ENCODE data around the gene ADAMTS10. TPM values are rescaled to one million over a fixed set of nuclear protein-coding genes. Genes with fewer than 3 reads are reported as not detected.

The ADAMTS10 gene
- total and polyA plus RNA-seq, 2 of the 13 experiments (the other 11 are each of a cell fraction or from before 2014, with no cell fraction given) = 0.49 to 1.7 TPM

GRCh38 chr19:8576273-8576993 lies 34.1 kb downstream of the ADAMTS10 start:
- Histone ChIP-seq H3K36me3 (replicated peaks in 1 of 2; ENCODE audit: control insufficient read depth in 1 of 2, insufficient read depth in 2 of 2, low read length in 2 of 2) (no peaks in the 10 kb centered on the region), H3K4me3 (replicated peaks in 1 of 3; ENCODE audit: insufficient read depth in 1 of 3, low read depth in 2 of 3, low read length in 3 of 3) (no peak overlapping the region), H2AFZ (ENCODE audit: low read length) (no peak overlapping the region), H3K79me2 (ENCODE audit: insufficient read depth, low read length) (no peaks in the 10 kb centered on the region), H3K4me2 (ENCODE audit: low read depth, low read length) (no peak overlapping the region), H3K27me3 (ENCODE audit: control insufficient read depth in 1 of 2, insufficient read depth in 2 of 2, low read length in 2 of 2) (peaks cover 0 to 16% of the 10 kb centered on the region in 2 experiments; a peak in 3 of 5 replicates), H3K9me3 (ENCODE audit: low read length) (no peaks in the 10 kb centered on the region), H3K9ac (ENCODE audit: insufficient read depth, low read depth, low read length) (no peak overlapping the region), H3K27ac (ENCODE audit: extremely low read length, insufficient read depth, low read length) (no peak overlapping the region), H4K20me1 (ENCODE audit: insufficient read depth, low read length) (no peaks in the 10 kb centered on the region), H3K4me1 (ENCODE audit: insufficient read depth, low read length) (peaks cover 28% of the 10 kb centered on the region)
- POLR2A ChIA-PET = no interaction called here
- TF ChIP-seq HOXA5 (CRISPR knock-in tag; IDR thresholded peaks at IDR 0.05) (no peak), NCOR1 (IDR thresholded peaks at IDR 0.05; ENCODE audit: borderline replicate concordance, low read length) (no peak), JUNB (CRISPR knock-in tag; IDR thresholded peaks at IDR 0.05; ENCODE audit: borderline replicate concordance) (no peak), MLXIP (CRISPR knock-in tag; IDR thresholded peaks at IDR 0.05; ENCODE audit: borderline replicate concordance) (no peak), SOX13 (IDR thresholded peaks at IDR 0.05) (no peak), SOX13 (CRISPR knock-in tag; conservative IDR thresholded peaks at IDR 0.05 in 1 of 2, IDR thresholded peaks at IDR 0.05 in 1 of 2) (no peak), ZNF75D (CRISPR knock-in tag; IDR thresholded peaks at IDR 0.05; ENCODE audit: borderline replicate concordance) (no peak), SNRNP70 (IDR thresholded peaks at IDR 0.05; ENCODE audit: low read depth, low read length) (no peak)
- TF ChIP-seq, protein P1, sequence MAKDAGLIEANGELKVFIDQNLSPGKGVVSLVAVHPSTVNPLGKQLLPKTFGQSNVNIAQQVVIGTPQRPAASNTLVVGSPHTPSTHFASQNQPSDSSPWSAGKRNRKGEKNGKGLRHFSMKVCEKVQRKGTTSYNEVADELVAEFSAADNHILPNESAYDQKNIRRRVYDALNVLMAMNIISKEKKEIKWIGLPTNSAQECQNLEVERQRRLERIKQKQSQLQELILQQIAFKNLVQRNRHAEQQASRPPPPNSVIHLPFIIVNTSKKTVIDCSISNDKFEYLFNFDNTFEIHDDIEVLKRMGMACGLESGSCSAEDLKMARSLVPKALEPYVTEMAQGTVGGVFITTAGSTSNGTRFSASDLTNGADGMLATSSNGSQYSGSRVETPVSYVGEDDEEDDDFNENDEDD (CRISPR knock-in tag; IDR thresholded peaks at IDR 0.05; ENCODE audit: borderline replicate concordance) = no peak
- TF ChIP-seq, protein P2, sequence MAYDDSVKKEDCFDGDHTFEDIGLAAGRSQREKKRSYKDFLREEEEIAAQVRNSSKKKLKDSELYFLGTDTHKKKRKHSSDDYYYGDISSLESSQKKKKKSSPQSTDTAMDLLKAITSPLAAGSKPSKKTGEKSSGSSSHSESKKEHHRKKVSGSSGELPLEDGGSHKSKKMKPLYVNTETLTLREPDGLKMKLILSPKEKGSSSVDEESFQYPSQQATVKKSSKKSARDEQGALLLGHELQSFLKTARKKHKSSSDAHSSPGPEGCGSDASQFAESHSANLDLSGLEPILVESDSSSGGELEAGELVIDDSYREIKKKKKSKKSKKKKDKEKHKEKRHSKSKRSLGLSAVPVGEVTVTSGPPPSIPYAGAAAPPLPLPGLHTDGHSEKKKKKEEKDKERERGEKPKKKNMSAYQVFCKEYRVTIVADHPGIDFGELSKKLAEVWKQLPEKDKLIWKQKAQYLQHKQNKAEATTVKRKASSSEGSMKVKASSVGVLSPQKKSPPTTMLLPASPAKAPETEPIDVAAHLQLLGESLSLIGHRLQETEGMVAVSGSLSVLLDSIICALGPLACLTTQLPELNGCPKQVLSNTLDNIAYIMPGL (CRISPR knock-in tag; IDR thresholded peaks at IDR 0.05; ENCODE audit: borderline replicate concordance in 1 of 2, low read depth in 1 of 2) = no peak
- WGBS (ENCODE audit: low lambda C conversion rate) = 23% methylated on average over 16 of the region's 19 CpGs
- CTCF ChIA-PET (ENCODE audit: low intra/inter-chr PET ratio, low total read pairs) = no interaction called here
- FAIRE-seq (no peak), ATAC-seq (no peak), DNase-seq (ENCODE audit: low spot score) (no peak)
- BruUV-seq (replicated peaks) = no TSS peak
- intact Hi-C loops (cut with micrococcal nuclease; ENCODE audit: unreplicated experiment) (loop anchor here (10.0 kb wide), 1 partner anchor 52 kb away; no protein-coding TSS in a partner anchor), in situ Hi-C loops (cut with HindIII; ENCODE audit: extremely low pct_ligation_motif_present, low pct_unique_long_range_greater_than_20kb) (no loop called here)

Measured in HepG2 (cell line).